Left hindlimb (tissue), 1 donor: ENCODE data around the gene MRPL23.

Source experiments
- DNase-seq: peaks from one replicate; pipeline ENCODE4 v3.0.0-alpha.2; 2018

Gene MRPL23

DNA sequence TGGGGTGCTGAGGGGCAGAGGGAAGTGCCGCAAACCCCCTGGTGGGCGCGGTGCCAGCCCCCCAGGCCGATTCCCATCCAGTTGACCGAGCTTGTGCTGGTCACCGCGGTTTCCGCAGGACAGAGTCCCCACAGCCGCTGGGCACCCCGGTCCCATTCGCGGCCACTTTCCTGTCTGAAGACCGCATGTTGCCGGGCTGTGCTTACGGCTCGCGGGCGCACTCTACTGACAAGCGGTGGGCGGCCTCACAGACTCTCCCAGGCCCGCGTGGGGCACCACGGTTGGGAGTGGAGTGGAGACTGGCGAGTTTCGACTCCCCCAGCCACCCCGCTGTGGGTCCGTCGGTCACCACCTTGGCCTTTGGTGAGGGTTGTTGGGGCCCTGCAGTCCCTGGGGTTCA lies 51.2 kb downstream of the MRPL23 start:
- DNase-seq = no peak

DNA sequence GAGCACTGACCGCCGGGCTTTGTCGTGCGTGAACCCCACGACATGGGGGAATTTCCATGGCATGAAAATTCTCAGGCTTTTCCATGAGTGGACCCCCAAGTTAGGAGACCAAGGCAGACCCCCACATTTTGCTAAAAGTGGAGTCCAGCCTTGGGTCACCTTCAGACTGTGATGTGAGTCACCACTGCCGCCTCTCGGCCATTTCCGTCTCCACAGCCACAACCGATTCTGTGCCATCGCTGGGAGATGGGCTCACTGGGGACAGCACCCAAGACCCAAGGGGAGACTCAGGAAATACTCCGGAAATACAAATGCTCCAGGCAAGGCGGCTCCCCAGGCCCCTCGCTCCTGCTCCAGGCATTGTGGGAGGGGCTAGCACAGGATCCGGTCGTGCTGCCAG lies 51.7 kb downstream of the MRPL23 start:
- no peak for DNase-seq

DNA sequence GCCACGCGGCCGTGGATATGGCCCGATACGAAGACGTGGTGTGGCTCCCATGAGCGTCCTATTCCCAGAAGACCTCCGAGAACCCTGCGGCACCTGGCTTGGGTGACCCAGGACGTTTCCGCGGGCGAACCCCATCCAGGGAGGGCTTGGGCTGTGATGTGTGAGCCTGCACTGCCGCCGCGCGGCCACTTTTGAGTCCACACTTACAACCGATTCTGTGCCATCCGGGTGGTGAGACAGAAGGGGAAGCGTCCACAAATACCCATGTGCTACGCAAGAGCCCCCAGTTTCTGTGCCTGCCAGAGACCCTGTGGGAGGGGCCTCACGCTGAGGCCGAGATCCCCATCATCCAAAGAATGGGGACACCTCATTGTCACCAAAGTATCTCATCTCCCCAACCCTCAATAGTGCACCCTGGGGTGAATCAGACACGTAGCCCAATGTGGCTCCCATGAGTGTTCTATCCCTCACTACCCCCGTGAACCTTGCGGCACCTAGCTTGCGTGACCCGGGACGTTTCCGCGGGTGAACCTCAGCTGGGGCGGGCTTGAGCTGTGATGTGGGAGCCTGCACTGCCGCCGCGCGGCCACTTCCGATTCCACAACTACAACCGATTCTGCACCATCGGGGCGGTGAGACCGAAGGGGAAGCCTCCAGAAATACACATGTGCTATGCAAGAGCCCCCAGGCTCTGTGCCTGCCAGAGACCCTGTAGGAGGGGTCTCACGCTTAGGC lies 55.1 kb downstream of the MRPL23 start:
- DNase-seq = no peak

DNA sequence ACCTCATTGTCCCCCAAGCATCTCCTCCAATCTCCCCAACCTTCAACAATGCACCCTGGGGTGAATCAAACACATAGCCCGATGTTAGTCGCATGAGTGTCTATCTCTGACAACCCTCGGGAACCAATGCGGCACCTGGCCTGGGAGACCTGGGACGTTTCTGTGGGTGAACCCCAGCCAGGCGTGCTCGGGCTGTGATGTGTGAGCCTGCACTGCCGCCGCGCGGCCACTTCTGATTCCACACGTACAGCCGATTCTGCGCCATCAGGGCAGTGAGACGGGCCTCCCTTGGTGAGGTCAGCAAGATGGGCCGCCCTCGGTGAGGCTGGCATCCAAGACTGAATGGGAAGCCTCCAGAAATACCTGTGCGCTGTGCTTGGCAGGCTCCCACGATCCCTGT lies 55.7 kb downstream of the MRPL23 start:
- no peak for DNase-seq

DNA sequence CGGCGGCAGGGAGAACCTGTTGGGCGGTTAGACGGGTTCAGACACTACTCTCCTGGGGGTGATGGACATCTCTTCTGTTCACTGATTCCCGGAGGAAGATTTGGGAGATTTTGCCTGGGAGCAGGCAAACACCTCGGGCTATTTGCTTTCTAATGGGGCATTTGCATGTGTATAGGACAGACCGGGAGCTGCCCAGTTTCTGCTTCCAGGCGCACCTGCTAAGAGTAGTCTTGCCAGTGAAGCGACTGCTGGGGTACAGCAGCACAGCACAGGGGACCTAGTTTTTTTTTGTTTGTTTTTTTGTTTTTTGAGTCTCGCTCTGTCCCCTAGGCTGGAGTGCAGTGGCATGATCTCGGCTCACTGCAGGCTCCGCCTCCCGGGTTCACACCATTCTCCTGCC lies 57.3 kb downstream of the MRPL23 start:
- no peak for DNase-seq
